Parathyroid adenoma (tissue), 2 donors: Measurements from ENCODE around the gene RPS6KB2.
A peak's percentile ranks its signal among the peaks of the same experiment; 100 is the strongest.

ENCODE experiments used
- H2AFZ ChIP-seq: fragments of 300-600 bp; sonication (generic); one replicate; pipeline ENCODE4 v1.7.0; 2017; ENCODE audit warnings: antibody characterized with exemption, mild to moderate bottlenecking
- H3K27ac ChIP-seq: fragments of 300-600 bp; sonication (generic); one replicate; pipeline ENCODE4 v1.7.0; 2017
- H3K27me3 ChIP-seq: fragments of 300-600 bp; sonication (generic); one replicate; pipeline ENCODE4 v1.7.0; 2017; ENCODE audit warnings: low read length; ENCODE audit not compliant: control insufficient read depth, insufficient read depth
- H3K36me3 ChIP-seq: fragments of 300-600 bp; sonication (generic); one replicate; pipeline ENCODE4 v1.7.0; 2017; ENCODE audit warnings: low read length; ENCODE audit not compliant: control insufficient read depth, insufficient read depth
- H3K4me1 ChIP-seq: fragments of 300-600 bp; sonication (generic); one replicate; pipeline ENCODE4 v1.7.0; 2017; ENCODE audit warnings: control low read depth
- H3K4me2 ChIP-seq: fragments of 300-600 bp; sonication (generic); one replicate; pipeline ENCODE4 v1.7.0; 2017; ENCODE audit warnings: low read length
- H3K4me3 ChIP-seq: fragments of 300-600 bp; sonication (generic); one replicate; pipeline ENCODE4 v1.7.0; 2017; ENCODE audit warnings: low read depth, low read length
- H3K79me2 ChIP-seq: fragments of 300-600 bp; sonication (generic); one replicate; pipeline ENCODE4 v1.7.0; 2017; ENCODE audit warnings: control low read depth
- H3K9ac ChIP-seq: fragments of 300-600 bp; sonication (generic); one replicate; pipeline ENCODE4 v1.7.0; 2017; ENCODE audit warnings: mild to moderate bottlenecking
- H3K9me3 ChIP-seq: fragments of 300-600 bp; sonication (generic); one replicate; pipeline ENCODE4 v1.7.0; 2017; ENCODE audit warnings: low read length; ENCODE audit not compliant: control insufficient read depth
- TF ChIP-seq, protein P1 (sequence below): fragments of 300-600 bp; sonication (generic); IDR thresholded peaks from one replicate; pipeline ENCODE4 v1.7.0; 2017; ENCODE audit warnings: antibody characterized with exemption, mild to moderate bottlenecking
- donor health status: primary hyperparathyroidism.

The RPS6KB2 gene

DNA sequence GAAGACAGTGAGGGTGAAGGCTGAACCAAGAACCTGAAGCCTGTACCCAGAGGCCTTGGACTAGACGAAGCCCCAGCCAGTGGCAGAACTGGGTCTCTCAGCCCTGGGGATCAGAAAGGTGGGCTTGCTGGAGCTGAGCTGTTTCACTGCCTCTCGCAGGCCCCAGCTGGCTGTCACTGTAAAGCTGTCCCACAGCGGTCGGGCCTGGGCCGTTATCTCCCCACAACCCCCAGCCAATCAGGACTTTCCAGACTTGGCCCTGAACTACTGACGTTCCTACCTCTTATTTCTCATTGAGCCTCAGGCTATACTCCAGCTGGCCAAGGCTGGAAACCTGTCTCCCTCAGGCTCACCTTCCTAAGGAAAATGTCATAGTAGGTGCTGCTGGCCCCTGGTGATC is 30.8 kb upstream of the RPS6KB2 start:
- Histone ChIP-seq H3K4me3 (no peak overlapping the region), H3K4me2 (no peak overlapping the region), H3K4me1 (no peaks in the 10 kb centered on the region)

DNA sequence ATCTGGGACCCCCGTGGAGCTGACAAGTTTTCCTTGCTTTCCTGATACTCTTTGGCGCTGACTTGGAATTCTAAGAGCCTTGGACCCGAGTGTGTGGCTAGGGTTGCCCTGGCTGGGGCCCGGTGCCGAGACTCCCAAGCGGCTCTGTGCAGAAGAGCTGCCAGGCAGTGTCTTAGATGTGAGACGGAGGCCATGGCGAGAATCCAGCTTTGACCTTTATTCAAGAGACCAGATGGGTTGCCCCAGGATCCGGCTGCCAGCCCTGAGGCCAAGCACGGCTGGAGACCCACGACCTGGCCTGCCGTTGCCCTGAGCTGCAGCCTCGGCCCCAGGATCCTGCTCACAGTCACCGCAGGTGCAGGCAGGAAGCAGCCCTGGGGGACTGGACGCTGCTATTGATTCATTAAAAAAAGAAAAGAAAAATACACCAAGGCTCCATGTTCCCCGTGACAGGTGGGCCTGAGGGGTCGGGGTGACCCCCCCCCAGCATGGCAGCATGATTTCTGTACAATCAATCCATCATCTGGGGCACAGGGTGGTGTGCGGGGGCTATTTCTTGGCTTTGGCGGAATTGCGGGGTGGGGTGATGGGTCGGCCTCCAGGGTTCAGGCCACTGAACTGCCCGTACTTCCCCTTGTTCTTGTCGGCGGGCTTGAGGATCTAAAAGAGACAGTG is 30.2 kb upstream of the RPS6KB2 start:
- H3K4me1 ChIP-seq = no peaks in the 10 kb centered on the region
- H3K9ac ChIP-seq = no peak overlapping the region

More for the DNA sequence above, 30.8 kb upstream of the RPS6KB2 start:
- no peaks in the 10 kb centered on the region for H3K27me3 ChIP-seq
- H3K36me3 ChIP-seq = no peaks in the 10 kb centered on the region
- no peak overlapping the region for H2AFZ ChIP-seq
- H3K9me3 ChIP-seq = no peaks in the 10 kb centered on the region
- TF ChIP-seq, protein P1, sequence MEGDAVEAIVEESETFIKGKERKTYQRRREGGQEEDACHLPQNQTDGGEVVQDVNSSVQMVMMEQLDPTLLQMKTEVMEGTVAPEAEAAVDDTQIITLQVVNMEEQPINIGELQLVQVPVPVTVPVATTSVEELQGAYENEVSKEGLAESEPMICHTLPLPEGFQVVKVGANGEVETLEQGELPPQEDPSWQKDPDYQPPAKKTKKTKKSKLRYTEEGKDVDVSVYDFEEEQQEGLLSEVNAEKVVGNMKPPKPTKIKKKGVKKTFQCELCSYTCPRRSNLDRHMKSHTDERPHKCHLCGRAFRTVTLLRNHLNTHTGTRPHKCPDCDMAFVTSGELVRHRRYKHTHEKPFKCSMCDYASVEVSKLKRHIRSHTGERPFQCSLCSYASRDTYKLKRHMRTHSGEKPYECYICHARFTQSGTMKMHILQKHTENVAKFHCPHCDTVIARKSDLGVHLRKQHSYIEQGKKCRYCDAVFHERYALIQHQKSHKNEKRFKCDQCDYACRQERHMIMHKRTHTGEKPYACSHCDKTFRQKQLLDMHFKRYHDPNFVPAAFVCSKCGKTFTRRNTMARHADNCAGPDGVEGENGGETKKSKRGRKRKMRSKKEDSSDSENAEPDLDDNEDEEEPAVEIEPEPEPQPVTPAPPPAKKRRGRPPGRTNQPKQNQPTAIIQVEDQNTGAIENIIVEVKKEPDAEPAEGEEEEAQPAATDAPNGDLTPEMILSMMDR = no peak
- no peak overlapping the region for H3K9ac ChIP-seq
- H3K27ac ChIP-seq = no peak overlapping the region
- H3K79me2 ChIP-seq = no peaks in the 10 kb centered on the region

GRCh38 chr11:67398661-67399563 is 29.4 kb upstream of the RPS6KB2 start:
- Histone ChIP-seq H3K4me1 (no peaks in the 10 kb centered on the region), H3K79me2 (no peaks in the 10 kb centered on the region), H3K27ac (no peak overlapping the region), H3K36me3 (no peaks in the 10 kb centered on the region), H3K9me3 (no peaks in the 10 kb centered on the region), H3K9ac (no peak overlapping the region), H3K27me3 (no peaks in the 10 kb centered on the region), H2AFZ (no peak overlapping the region), H3K4me2 (no peak overlapping the region), H3K4me3 (no peak overlapping the region)
- TF ChIP-seq, protein P1 = no peak

More for the DNA sequence above, 30.2 kb upstream of the RPS6KB2 start:
- H3K4me3 ChIP-seq = no peak overlapping the region
- H2AFZ ChIP-seq = no peak overlapping the region
- H3K27me3 ChIP-seq = no peaks in the 10 kb centered on the region
- H3K27ac ChIP-seq = no peak overlapping the region
- no peaks in the 10 kb centered on the region for H3K79me2 ChIP-seq
- H3K36me3 ChIP-seq = no peaks in the 10 kb centered on the region
- H3K4me2 ChIP-seq = no peak overlapping the region
- TF ChIP-seq, protein P1 = no peak
- H3K9me3 ChIP-seq = no peaks in the 10 kb centered on the region

- H3K79me2 ChIP-seq = no peaks in the 10 kb centered on the region
- no peak overlapping the region for H2AFZ ChIP-seq
- H3K9ac ChIP-seq = no peak overlapping the region
- no peak overlapping the region for H3K27ac ChIP-seq
- H3K4me3 ChIP-seq = peak overlapping the region; percentile 71
- no peaks in the 10 kb centered on the region for H3K27me3 ChIP-seq
- no peaks in the 10 kb centered on the region for H3K36me3 ChIP-seq
- TF ChIP-seq, protein P1 = no peak
- no peaks in the 10 kb centered on the region for H3K4me1 ChIP-seq
- H3K9me3 ChIP-seq = no peaks in the 10 kb centered on the region
- peak overlapping the region; percentile 87 for H3K4me2 ChIP-seq
Observed at GRCh38 chr11:67400251-67400941, 27.9 kb upstream of the RPS6KB2 start.
